Gastrocnemius medialis (tissue), 4 donors: ENCODE data around the gene SULF2. TPM values are rescaled to one million over a fixed set of nuclear protein-coding genes. Genes with fewer than 3 reads are reported as not detected.

Experiments used
- ATAC-seq, 2 donors: fragments of 150-250 bp; one replicate each; pipeline ENCODE4 v1.9.1; 2016
- DNase-seq, 2 donors: peaks; one replicate each; pipeline ENCODE4 v3.0.0-alpha.2; 2019
- H3K27ac ChIP-seq, 4 donors: fragments of 200-600 bp; sonication (generic); 1 replicate in 1 of 4; 2 replicates in 3 of 4; pipeline ENCODE4 v1.5.1; 2016 to 2018; ENCODE audit warnings: mild to moderate bottlenecking in 2 of 4, moderate library complexity in 1 of 4
- H3K27me3 ChIP-seq, 3 donors: fragments of 200-600 bp; sonication (generic) in 2 of 3; 1 replicate in 1 of 3; 2 replicates in 2 of 3; pipeline versions ENCODE4 v1.5.1 to v1.6.0; 2016 to 2019; ENCODE audit warnings: mild to moderate bottlenecking in 1 of 3, moderate library complexity in 1 of 3
- H3K36me3 ChIP-seq, 2 donors: fragments of 200-600 bp; sonication (generic) in 1 of 2; one replicate each; pipeline ENCODE4 v1.5.1; 2017 to 2018
- H3K4me1 ChIP-seq, 2 donors: fragments of 200-600 bp; sonication (generic) in 1 of 2; one replicate each; pipeline ENCODE4 v1.5.1; 2016 to 2017; ENCODE audit warnings: mild to moderate bottlenecking in 2 of 2
- H3K4me3 ChIP-seq, 4 donors: fragments of 200-600 bp; sonication (generic) in 3 of 4; 1 replicate in 1 of 4; 2 replicates in 3 of 4; pipeline ENCODE4 v1.5.1; 2016 to 2019; ENCODE audit warnings: mild to moderate bottlenecking in 2 of 4
- H3K9me3 ChIP-seq, 3 donors: fragments of 200-600 bp; sonication (generic) in 2 of 3; 1 replicate in 1 of 3; 2 replicates in 2 of 3; pipeline ENCODE4 v1.5.1; 2016 to 2019
- POLR2A ChIP-seq, 2 donors: fragments of 450-650 bp; IDR thresholded peaks; one replicate each; pipeline ENCODE4 v1.6.1; 2017; ENCODE audit warnings: antibody characterized with exemption in 2 of 2, mild to moderate bottlenecking in 2 of 2, moderate library complexity in 2 of 2
- in situ Hi-C, 4 donors: fragments of 200-750 bp; cut with MboI; loops; one replicate each; pipeline versions ENCODE4 v1.15.0 to v1.8.0; 2017; ENCODE audit warnings: low sequenced_read_pairs in 4 of 4
- intact Hi-C: fragments of 100-400 bp; cut with DNase I; formaldehyde crosslinking; loops from one replicate; pipeline ENCODE4 v1.15.1; 2023; ENCODE audit warnings: low total_unique reads
- total RNA-seq, 4 donors: library from RNA; depleted of rRNA; stranded (reverse); fragments of >200 nt; gene quantifications; one replicate each; pipeline versions ENCODE4 v1.1.0 to v1.2.3, GENCODE V29; 2016
- TF ChIP-seq, protein P1 (sequence below), 5 experiments: fragments of 450-650 bp in 3 of 5; fragments of 200-600 bp in 2 of 5; sonication (generic) in 2 of 5; IDR thresholded peaks in 4 of 5; conservative IDR thresholded peaks in 1 of 5; 1 replicate in 4 of 5; 2 replicates in 1 of 5; pipeline ENCODE4 v1.5.1; 2016 to 2019; ENCODE audit warnings: antibody characterized with exemption in 5 of 5, mild to moderate bottlenecking in 3 of 5, moderate library complexity in 3 of 5

The SULF2 gene
- total RNA-seq, 4 donors from 2014 or later: 9.8 to 18.8 (median 16.8) TPM

DNA sequence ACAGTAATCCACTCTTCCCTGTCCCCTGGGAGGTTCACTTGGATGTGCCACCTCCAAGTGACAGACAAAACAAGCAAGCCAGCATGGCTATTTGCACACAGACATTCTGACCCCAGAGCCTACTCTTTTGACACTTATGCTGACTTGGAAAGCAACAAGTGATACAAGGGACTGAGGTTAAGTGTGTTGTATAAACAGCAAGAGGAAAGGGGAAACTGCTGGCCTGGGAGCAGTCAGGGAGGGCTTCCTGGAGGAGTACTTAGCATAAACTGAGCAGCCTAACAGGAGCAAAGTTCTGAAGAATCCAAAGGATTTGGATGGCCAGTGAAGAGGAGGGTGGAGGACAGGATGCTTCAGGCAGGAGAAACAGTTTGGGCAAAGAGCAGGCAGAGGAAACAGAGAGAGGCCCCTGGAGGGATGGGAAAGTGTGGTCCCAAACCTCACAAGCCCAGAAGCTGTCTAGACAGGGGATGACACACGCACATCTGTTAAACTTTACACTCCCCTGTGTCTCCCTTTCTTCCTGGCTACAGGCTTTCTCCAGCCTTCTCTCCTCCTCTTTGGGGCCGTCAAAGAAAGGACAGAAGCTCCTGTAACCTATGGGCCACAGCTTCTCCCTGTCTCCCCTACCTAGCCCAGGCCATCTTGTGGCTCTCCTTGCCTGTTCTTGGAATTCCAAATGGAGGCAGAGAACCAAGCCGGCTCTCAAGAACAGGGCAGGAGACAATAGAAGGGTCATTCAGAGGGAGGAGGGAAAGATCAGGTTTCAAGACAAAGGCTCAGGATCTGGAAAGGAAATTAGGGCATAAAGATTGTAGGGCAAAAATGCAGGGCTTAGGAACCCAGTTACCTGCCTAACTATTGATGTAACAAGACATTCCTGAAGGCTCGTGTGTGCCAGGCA is 19.3 kb downstream of the SULF2 start:
- DNase-seq (no peak), ATAC-seq (no peak)
- H3K4me3 ChIP-seq: no peak overlapping the region
- in situ Hi-C loops (no loop called here), intact Hi-C loops (no loop called here)
- H3K4me1 ChIP-seq: peaks cover 0 to 13% of the 10 kb centered on the region in 2 donors
- H3K27me3 ChIP-seq: peaks cover 0 to 7% (median 4%) of the 10 kb centered on the region in 3 donors
- no peaks in the 10 kb centered on the region for H3K36me3 ChIP-seq
- no peaks in the 10 kb centered on the region for H3K9me3 ChIP-seq
- TF ChIP-seq, protein P1, sequence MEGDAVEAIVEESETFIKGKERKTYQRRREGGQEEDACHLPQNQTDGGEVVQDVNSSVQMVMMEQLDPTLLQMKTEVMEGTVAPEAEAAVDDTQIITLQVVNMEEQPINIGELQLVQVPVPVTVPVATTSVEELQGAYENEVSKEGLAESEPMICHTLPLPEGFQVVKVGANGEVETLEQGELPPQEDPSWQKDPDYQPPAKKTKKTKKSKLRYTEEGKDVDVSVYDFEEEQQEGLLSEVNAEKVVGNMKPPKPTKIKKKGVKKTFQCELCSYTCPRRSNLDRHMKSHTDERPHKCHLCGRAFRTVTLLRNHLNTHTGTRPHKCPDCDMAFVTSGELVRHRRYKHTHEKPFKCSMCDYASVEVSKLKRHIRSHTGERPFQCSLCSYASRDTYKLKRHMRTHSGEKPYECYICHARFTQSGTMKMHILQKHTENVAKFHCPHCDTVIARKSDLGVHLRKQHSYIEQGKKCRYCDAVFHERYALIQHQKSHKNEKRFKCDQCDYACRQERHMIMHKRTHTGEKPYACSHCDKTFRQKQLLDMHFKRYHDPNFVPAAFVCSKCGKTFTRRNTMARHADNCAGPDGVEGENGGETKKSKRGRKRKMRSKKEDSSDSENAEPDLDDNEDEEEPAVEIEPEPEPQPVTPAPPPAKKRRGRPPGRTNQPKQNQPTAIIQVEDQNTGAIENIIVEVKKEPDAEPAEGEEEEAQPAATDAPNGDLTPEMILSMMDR (IDR thresholded peaks at IDR 0.05 in 4 of 5, conservative IDR thresholded peaks at IDR 0.05 in 1 of 5): no peak
- TF ChIP-seq POLR2A (IDR thresholded peaks at IDR 0.05): no peak
- H3K27ac ChIP-seq: peak overlapping the region in 3 of 4 donors; percentile 31 to 44 (median 34)

DNA sequence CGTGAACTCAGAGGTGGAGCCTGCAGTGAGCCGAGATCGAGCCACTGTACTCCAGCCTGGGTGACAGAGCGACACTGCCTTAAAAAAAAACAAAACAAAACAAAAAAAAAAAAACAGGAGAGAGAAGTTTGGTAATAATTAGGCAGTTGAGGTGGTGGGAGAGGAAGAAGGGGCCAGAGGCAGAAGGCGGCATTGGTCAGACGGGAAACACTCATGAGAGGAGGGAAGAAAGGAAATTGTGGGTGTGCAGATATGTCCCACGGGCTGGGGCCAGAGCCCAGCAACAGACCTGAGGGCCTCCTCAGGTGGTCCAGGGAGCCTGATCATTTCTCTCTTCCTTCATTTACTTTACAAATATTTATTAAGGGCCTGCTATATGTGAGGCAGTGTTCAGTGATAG is 20.0 kb downstream of the SULF2 start:
- ATAC-seq (no peak), DNase-seq (no peak)
- H3K27me3 ChIP-seq: peaks cover 0 to 9% (median 4%) of the 10 kb centered on the region in 3 donors
- intact Hi-C loops: no loop called here
- in situ Hi-C loops: no loop called here
- no peaks in the 10 kb centered on the region for H3K9me3 ChIP-seq
- peaks cover 0 to 13% of the 10 kb centered on the region in 2 donors for H3K4me1 ChIP-seq
- TF ChIP-seq, protein P1 (IDR thresholded peaks at IDR 0.05 in 4 of 5, conservative IDR thresholded peaks at IDR 0.05 in 1 of 5): no peak
- TF ChIP-seq POLR2A (IDR thresholded peaks at IDR 0.05): no peak
- H3K4me3 ChIP-seq: no peak overlapping the region
- H3K36me3 ChIP-seq: no peaks in the 10 kb centered on the region
- H3K27ac ChIP-seq: no peak overlapping the region

DNA sequence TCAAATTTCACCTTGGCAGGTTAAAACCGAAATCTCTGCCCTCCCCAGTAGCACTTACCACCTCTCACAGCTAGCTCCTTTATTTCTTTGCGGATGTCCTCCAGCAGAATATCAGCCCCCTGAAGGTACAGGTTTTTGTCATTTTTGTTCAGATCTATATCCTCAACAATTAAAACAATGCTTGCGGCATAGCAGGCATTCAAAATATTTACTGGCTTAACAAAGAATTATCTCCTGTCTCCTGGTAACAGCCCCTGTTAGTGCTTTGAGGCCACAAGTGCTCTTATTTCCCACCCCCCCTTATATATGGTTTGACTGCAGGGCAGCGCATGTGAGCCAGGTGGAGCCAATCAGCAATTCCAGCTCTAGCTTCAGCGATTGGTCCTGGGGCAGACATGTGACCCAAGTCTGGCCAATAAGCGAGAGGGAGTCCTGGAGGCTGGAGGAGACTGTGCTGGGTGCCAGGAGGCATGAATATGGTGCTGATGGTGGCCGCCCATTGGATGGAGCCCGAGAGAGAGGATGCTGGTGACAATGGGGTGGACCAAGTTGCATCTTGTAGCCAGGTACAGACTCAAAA is 21.0 kb downstream of the SULF2 start:
- in situ Hi-C loops (no loop called here), intact Hi-C loops (no loop called here)
- peaks cover 0 to 9% (median 4%) of the 10 kb centered on the region in 3 donors for H3K27me3 ChIP-seq
- no peak overlapping the region for H3K4me3 ChIP-seq
- H3K4me1 ChIP-seq: peaks cover 0 to 13% of the 10 kb centered on the region in 2 donors
- no peak overlapping the region for H3K27ac ChIP-seq
- no peaks in the 10 kb centered on the region for H3K9me3 ChIP-seq
- ATAC-seq: no peak
- TF ChIP-seq POLR2A (IDR thresholded peaks at IDR 0.05): no peak
- TF ChIP-seq, protein P1 (IDR thresholded peaks at IDR 0.05 in 4 of 5, conservative IDR thresholded peaks at IDR 0.05 in 1 of 5): no peak
- H3K36me3 ChIP-seq: no peaks in the 10 kb centered on the region
- DNase-seq: no peak

DNA sequence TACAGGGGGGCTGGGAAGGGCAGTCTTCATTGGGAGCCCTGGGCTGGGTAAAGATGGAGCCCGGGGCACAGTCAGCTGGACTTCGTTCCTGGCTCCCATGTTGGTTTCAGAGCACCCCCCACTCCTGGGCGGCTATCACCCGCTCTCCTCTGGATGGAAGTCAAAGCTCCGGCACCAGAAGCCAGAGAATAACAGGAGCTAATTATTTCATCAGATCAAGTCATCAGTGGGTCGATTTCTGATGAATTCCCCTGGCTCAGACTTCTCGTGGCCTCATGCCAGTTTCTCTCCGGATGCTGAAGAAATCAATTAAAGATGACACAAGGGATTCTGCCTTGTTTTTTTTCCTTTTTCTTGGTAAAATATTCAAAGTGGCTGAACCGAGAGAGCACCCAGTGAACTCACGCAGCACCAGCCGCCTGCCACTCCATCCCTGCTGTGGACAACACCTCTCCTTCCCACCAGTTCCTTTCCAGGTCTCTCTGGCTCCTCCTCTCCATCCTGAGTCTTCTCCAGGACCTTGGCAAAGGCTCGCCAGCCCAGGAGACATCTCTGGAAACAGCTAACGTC is 22.5 kb downstream of the SULF2 start:
- peaks cover 0 to 8% of the 10 kb centered on the region in 2 donors for H3K4me1 ChIP-seq
- no peak overlapping the region for H3K27ac ChIP-seq
- in situ Hi-C loops (no loop called here), intact Hi-C loops (no loop called here)
- no peak overlapping the region for H3K4me3 ChIP-seq
- H3K9me3 ChIP-seq: no peaks in the 10 kb centered on the region
- H3K36me3 ChIP-seq: no peaks in the 10 kb centered on the region
- TF ChIP-seq, protein P1 (IDR thresholded peaks at IDR 0.05 in 4 of 5, conservative IDR thresholded peaks at IDR 0.05 in 1 of 5): no peak
- no peak for TF ChIP-seq POLR2A (IDR thresholded peaks at IDR 0.05)
- DNase-seq (no peak), ATAC-seq (no peak)
- H3K27me3 ChIP-seq: peaks cover 0 to 9% (median 4%) of the 10 kb centered on the region in 3 donors
